Activated T-helper 17 cell treated with anti-CD3 and anti-CD28 coated beads, Interleukin-2, amount 50 U/mL, for 72 hours (primary cell): ENCODE measurements around the gene LIX1. TPM values are rescaled to one million over a fixed set of nuclear protein-coding genes. Genes with fewer than 3 reads are reported as not detected.
"Not testable (repeated sequence)": the region's sequence is repeated elsewhere in the genome, so short reads cannot be mapped to it uniquely, and the experiment has no call there.

Experiments
- ATAC-seq: fragments of 150-1000 bp; cut with Tn5 transposase; replicated peaks from 2 replicates; pipeline ENCODE4 v1.10.0; 2021; ENCODE audit warnings: mild to moderate bottlenecking, moderate library complexity
- H3K27ac Mint-ChIP-seq: one replicate; pipeline ENCODE4 v1.8.0; 2022; ENCODE audit warnings: mixed read lengths
- H3K27me3 Mint-ChIP-seq: one replicate; pipeline ENCODE4 v1.8.0; 2022; ENCODE audit warnings: mixed read lengths
- H3K36me3 Mint-ChIP-seq: one replicate; pipeline ENCODE4 v1.8.0; 2022; ENCODE audit warnings: low read depth, mild to moderate bottlenecking, mixed read lengths
- H3K4me1 Mint-ChIP-seq: one replicate; pipeline ENCODE4 v1.8.0; 2022; ENCODE audit warnings: mixed read lengths
- H3K4me3 Mint-ChIP-seq: one replicate; pipeline ENCODE4 v1.8.0; 2022; ENCODE audit warnings: mild to moderate bottlenecking, mixed read lengths
- H3K9me3 Mint-ChIP-seq: one replicate; pipeline ENCODE4 v1.8.0; 2022; ENCODE audit warnings: mixed read lengths
- total RNA-seq, 2 donors: library from RNA; stranded (reverse); gene quantifications; one replicate each; pipeline ENCODE4 v1.2.3, GENCODE V29; 2022

The LIX1 gene
- total RNA-seq, 2 donors from 2014 or later, result not detected

DNA sequence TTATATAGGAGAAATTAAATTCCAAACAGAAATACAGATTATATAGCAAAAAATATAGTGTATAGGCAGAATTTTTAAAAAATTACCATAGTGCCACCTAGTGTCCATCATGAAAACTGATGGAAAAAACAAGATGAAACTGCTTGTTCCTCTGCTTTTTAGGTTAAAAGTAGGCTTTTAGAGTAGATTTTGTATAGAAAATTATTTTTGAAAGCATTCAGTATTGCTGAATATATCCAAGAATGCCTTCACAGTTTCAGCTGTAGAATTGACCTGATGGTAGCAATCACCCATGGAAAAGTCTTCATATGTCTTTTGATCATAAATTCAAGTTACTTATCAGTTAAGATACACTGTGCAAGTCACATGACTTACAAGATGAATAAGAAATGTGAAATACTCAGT is 21.0 kb upstream of the LIX1 start:
- Mint-ChIP-seq H3K9me3 (peaks cover 3% of the 10 kb centered on the region), H3K4me3 (no peak overlapping the region), H3K27me3 (no peaks in the 10 kb centered on the region), H3K36me3 (peaks cover 83% of the 10 kb centered on the region), H3K4me1 (peaks cover 12% of the 10 kb centered on the region), H3K27ac (no peak overlapping the region)
- no peak for ATAC-seq

DNA sequence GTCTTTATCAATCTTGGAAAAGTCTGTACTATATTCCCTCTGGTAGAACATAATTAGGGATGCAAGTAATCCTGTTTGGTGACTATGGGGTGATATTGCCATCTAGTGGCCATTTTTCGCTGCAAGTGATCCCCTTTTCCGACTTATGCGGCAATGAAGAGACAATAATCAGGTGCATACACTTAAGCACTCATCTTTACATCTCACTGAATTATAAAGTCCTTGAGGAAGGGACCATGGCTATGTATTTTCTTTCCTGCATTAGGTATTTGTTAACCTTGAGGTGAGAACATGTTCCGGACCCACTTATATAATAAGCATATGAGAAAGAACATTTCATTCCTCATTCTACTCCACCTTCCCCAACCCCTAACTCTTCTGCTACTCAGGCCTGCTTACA is 19.6 kb upstream of the LIX1 start:
- Mint-ChIP-seq H3K27ac (no peak overlapping the region), H3K9me3 (peaks cover 11% of the 10 kb centered on the region), H3K36me3 (peaks cover 70% of the 10 kb centered on the region), H3K4me3 (no peak overlapping the region), H3K4me1 (peaks cover 5% of the 10 kb centered on the region), H3K27me3 (no peaks in the 10 kb centered on the region)
- ATAC-seq, result no peak

DNA sequence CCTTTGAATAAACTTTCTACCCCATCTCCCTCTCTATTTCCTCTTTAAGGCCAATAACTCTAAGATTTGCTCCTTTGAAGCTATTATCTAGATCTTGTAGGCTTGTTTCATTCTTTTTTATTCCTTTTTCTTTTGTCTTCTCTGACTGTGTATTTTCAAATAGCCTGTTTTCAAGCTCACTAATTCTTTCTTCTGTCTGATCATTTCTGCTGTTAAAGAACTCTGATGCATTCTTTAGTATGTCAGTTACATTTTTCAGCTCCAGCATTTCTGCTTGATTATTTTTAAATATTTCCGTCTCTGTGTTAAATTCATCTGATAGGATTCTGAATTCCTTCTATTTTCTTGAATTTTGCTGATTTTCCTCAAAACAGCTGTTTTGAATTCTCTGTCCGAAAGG is 15.3 kb upstream of the LIX1 start:
- ATAC-seq, result no peak
- no peaks in the 10 kb centered on the region for H3K27me3 Mint-ChIP-seq
- H3K4me3 Mint-ChIP-seq, result no peak overlapping the region
- peaks cover 11% of the 10 kb centered on the region for H3K9me3 Mint-ChIP-seq
- H3K4me1 Mint-ChIP-seq, result no peaks in the 10 kb centered on the region
- peaks cover 31% of the 10 kb centered on the region for H3K36me3 Mint-ChIP-seq
- H3K27ac Mint-ChIP-seq, result no peak overlapping the region

DNA sequence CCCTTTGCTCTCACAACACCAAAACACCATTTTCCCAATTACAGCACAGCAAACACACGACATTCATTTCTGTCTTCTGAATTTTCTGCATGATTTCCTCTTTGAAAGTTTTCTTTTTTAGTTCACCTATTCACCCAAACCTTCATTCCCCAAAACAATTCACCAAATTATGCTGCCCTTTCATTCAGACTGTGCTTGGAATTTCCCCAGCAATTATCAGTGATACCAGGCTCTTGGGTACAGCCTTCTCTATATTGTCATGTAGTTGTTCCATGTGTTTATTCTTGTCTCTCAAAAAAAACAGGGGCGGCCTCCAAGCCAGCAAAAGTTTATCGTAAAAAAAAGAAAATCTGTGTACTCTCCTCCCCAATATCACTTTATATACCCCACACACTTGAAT is 9.0 kb upstream of the LIX1 start:
- Mint-ChIP-seq H3K4me3 (no peak overlapping the region), H3K36me3 (no peaks in the 10 kb centered on the region), H3K4me1 (no peaks in the 10 kb centered on the region), H3K27ac (no peak overlapping the region), H3K9me3 (no peaks in the 10 kb centered on the region), H3K27me3 (no peaks in the 10 kb centered on the region)
- no peak for ATAC-seq

DNA sequence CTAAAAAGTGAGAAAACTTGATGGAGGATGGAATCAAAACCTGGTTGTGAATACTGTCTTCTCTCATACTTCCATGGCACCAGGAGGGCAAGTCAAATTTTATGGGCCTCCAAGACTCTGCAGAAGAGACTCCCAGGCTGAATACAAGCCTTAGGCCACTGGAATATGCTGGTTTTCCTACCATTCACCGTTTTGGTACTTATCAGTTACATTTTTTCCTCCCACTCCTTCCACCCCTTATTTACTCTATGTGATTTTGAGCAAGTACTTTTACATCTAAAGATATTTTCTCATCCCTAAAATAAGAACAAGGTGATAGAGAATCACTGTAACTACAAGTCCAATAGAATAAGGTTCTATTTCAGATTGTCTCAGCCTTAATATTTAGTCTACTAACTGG is 8.0 kb upstream of the LIX1 start:
- H3K4me1 Mint-ChIP-seq, result no peaks in the 10 kb centered on the region
- no peak for ATAC-seq
- no peaks in the 10 kb centered on the region for H3K27me3 Mint-ChIP-seq
- no peak overlapping the region for H3K4me3 Mint-ChIP-seq
- no peak overlapping the region for H3K27ac Mint-ChIP-seq
- H3K36me3 Mint-ChIP-seq, result no peaks in the 10 kb centered on the region
- no peaks in the 10 kb centered on the region for H3K9me3 Mint-ChIP-seq

DNA sequence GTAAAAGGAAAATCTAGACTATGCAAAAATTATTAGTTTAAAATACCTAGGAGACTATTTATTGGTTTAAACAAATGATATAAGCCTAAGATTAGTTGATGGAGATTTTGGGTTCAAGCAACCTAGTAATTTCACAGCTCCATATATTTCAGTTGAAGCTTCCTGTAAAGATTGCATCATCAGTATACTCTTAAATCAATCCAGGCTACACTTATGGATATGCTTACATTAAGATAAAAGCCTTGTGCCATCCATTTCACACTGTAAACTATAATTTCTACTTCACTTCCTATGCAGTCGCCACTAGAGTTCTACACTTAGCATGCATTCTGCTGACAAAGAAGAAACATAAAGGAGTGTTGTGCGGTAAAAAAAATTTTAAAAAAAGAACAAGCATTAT is 7.3 kb upstream of the LIX1 start:
- Mint-ChIP-seq H3K4me1 (no peaks in the 10 kb centered on the region), H3K27me3 (no peaks in the 10 kb centered on the region)

DNA sequence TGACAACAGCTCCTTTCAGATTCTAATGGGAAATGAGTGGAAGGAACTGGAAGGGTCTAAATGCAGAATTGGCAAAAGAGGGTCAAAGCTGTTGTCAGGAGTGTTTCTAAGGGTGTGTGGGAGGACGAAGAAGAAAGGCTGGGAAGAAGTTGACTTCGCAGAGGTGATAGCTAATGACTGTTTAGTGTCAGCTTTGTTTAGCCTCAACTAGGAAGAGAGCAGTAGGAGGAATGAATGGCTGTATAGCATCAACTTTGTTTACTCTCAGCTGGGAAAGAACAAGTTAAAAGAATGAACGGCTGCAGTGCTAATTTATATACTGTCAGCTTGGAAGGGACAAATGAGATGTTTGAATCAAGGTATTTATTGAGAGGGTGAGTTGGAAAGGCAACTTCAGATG is 5.9 kb upstream of the LIX1 start:
- no peaks in the 10 kb centered on the region for H3K9me3 Mint-ChIP-seq
- no peak overlapping the region for H3K27ac Mint-ChIP-seq
- H3K27me3 Mint-ChIP-seq, result no peaks in the 10 kb centered on the region
- no peak for ATAC-seq
- no peak overlapping the region for H3K4me3 Mint-ChIP-seq
- H3K36me3 Mint-ChIP-seq, result no peaks in the 10 kb centered on the region
- H3K4me1 Mint-ChIP-seq, result no peaks in the 10 kb centered on the region

More for the DNA sequence above, 7.3 kb upstream of the LIX1 start:
- ATAC-seq, result no peak
- no peak overlapping the region for H3K27ac Mint-ChIP-seq
- H3K4me3 Mint-ChIP-seq, result no peak overlapping the region
- H3K9me3 Mint-ChIP-seq, result no peaks in the 10 kb centered on the region
- no peaks in the 10 kb centered on the region for H3K36me3 Mint-ChIP-seq

DNA sequence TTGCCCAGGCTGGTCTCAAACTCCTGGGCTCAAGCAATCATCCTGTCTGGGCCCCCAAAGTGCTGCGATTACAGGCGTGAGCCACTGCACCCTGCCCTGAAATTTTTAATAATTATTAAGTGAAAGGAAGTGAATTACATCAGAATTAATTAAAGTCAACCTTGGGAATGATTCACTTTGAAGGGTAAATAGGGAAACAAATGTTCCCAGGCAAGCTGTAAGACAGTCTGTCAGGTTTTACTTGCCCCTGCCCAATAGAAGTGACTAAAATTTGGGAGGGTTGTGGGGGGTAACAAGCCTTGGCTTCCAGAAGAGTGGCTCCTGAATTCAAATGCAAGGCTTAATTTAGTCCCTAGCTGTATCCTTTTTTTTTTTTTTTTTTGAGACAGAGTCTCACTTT is 1.3 kb upstream of the LIX1 start:
- H3K27ac Mint-ChIP-seq, result no peak overlapping the region
- no peak overlapping the region for H3K4me3 Mint-ChIP-seq
- H3K9me3 Mint-ChIP-seq, result no peaks in the 10 kb centered on the region
- H3K36me3 Mint-ChIP-seq, result no peaks in the 10 kb centered on the region
- no peak for ATAC-seq
- peaks cover 22% of the 10 kb centered on the region for H3K27me3 Mint-ChIP-seq
- H3K4me1 Mint-ChIP-seq, result no peaks in the 10 kb centered on the region

DNA sequence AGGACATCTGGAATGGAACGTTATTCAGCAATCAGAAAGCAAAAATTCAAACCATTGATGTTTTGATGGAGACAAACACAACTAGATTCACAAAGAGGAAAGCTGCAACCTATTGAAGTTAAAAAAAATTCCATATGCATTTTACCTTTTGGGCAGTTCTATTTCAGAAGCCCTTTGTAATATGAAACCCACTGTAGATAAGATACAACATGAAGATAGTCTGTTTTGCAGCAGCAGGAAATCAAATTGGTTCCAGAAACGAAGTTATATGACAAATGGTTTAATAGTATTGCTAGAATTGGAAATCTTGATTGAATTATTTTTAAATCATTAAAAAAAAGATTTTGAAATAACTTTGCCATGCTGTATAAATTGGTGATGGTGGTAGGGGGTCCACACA is 872 bp downstream of the LIX1 start:
- Mint-ChIP-seq H3K4me1 (no peaks in the 10 kb centered on the region), H3K36me3 (no peaks in the 10 kb centered on the region), H3K27me3 (peaks cover 25% of the 10 kb centered on the region), H3K4me3 (no peak overlapping the region), H3K9me3 (no peaks in the 10 kb centered on the region), H3K27ac (no peak overlapping the region)
- no peak for ATAC-seq

DNA sequence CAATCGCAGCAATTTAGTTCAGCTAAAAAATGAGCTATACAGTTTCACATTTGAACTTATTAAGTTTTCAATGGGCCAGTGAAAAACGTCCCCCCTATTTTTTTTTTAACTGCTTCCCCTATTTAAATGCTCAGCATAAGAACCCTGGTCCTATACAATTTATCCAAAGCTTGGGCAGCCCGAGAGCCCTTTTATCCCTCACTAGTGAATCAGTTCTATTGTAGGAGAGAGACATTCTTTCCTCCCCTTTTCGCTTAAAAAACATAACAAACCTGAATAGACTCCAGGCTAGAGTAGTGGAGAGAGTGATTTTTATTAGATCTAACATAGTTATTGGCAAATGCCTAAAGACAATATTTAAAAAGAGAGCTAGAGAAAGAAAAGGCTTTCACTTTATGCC is 1.4 kb downstream of the LIX1 start:
- no peaks in the 10 kb centered on the region for H3K9me3 Mint-ChIP-seq
- H3K4me3 Mint-ChIP-seq, result no peak overlapping the region
- H3K27me3 Mint-ChIP-seq, result peaks cover 26% of the 10 kb centered on the region
- peaks cover 2% of the 10 kb centered on the region for H3K4me1 Mint-ChIP-seq
- no peak overlapping the region for H3K27ac Mint-ChIP-seq
- no peak for ATAC-seq
- H3K36me3 Mint-ChIP-seq, result no peaks in the 10 kb centered on the region

DNA sequence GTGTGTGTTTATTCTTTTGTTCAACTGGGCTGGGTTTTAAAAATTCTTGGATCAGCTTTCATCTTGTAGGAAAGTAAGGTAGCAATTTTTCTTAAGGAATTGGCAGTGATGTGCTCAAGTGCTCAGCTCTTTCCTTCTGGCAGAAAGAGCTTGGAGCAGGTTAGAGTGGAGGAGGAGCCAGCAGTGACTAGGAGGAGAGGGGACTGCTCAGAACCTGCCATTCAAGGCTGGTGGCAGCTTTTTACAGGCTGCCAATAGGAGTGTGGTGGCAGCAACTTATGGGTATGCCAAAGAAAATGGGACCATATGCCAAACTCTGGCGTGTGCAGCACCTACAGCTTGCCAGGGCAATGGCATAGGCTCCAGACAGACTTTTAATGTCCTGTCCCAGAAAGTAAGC is 2.2 kb downstream of the LIX1 start:
- peaks cover 29% of the 10 kb centered on the region for H3K27me3 Mint-ChIP-seq
- not testable (repeated sequence) for H3K4me1 Mint-ChIP-seq, H3K9me3 Mint-ChIP-seq, ATAC-seq, H3K27ac Mint-ChIP-seq, H3K4me3 Mint-ChIP-seq, H3K36me3 Mint-ChIP-seq

DNA sequence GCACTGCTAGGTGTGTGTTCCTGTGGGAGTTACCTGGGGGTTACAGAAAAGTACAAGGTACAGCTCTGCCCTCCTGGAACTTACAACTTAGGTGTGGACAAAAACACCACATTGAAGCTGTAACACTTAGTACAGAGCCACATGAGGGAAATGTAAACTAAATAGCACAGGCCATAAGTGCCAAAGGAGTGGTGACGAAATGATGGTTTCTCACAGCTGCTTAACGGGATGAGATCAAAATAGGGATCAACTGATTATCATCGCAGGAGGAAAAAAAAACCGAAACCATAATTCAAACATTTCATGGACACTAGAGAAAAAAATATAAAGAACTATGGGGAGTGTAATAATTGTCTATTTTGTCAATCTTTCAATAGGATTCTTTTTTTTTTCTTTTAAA is 5.9 kb downstream of the LIX1 start:
- Mint-ChIP-seq H3K9me3 (no peaks in the 10 kb centered on the region), H3K4me3 (no peak overlapping the region), H3K27me3 (peaks cover 28% of the 10 kb centered on the region), H3K36me3 (no peaks in the 10 kb centered on the region), H3K4me1 (peaks cover 6% of the 10 kb centered on the region), H3K27ac (no peak overlapping the region)
- no peak for ATAC-seq

DNA sequence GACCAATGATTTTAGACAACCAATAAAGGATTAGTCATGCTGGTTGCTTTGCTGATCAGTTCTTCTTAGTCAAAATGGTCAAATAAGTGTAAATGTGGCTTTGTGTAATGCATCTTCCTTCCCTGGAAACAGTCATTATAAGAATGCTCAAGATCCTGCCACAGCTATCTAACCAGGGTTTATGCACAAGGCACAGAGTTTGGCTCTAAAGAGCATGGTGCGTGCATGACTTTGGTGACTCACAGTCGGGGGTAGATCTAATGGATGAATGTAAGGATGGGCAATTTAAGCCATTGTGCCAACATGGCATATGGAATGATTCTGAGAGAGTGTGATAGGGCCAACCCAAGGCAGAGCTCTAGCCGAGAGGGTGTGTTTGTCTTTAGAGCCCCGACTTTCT is 6.5 kb downstream of the LIX1 start:
- Mint-ChIP-seq H3K4me3 (no peak overlapping the region), H3K4me1 (peaks cover 6% of the 10 kb centered on the region), H3K27ac (no peak overlapping the region), H3K36me3 (no peaks in the 10 kb centered on the region), H3K27me3 (peaks cover 26% of the 10 kb centered on the region), H3K9me3 (no peaks in the 10 kb centered on the region)
- peak; percentile 92 for ATAC-seq

DNA sequence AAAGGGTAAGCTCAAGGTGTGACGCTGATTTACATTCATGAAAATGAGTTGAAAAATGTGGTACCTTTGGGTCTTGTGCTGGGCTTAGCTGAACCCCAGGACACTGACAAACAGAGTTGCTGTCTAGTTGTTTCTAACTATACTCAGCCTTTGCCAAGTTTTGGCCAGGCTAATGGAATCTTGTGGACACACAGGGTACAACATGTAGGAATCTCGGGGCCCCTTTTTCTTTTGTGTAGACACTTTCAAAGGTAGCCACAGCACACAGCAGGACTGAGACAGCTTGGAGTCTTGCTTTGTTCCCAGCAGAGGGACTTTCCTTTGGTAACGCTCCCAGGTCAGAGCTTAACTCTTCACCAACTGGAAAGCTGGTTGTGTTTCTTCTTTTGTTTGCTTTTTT is 7.8 kb downstream of the LIX1 start:
- Mint-ChIP-seq H3K4me3 (no peak overlapping the region), H3K4me1 (peaks cover 6% of the 10 kb centered on the region), H3K27me3 (peaks cover 19% of the 10 kb centered on the region), H3K27ac (no peak overlapping the region), H3K9me3 (no peaks in the 10 kb centered on the region), H3K36me3 (no peaks in the 10 kb centered on the region)
- no peak for ATAC-seq

DNA sequence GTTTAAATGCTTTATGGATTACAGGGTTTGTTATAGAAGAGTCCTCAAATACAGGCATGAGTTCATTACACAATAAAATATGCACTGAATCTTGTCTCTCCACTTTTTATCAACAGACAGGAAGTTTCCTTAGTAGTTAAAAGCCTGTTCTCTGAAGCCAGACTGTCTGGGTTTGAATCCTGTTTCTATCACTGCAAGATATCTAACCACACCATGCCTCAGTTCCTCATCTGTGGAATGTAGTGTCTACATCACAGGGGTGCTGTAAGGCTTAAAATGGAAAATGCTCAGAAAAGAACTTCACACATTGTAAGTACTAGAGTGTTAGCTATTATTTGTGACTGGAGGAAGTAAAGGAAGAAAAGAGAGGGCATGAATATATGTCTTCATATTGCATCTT is 9.3 kb downstream of the LIX1 start:
- Mint-ChIP-seq H3K4me1 (peaks cover 6% of the 10 kb centered on the region), H3K27ac (no peak overlapping the region), H3K9me3 (no peaks in the 10 kb centered on the region), H3K4me3 (no peak overlapping the region), H3K27me3 (peaks cover 19% of the 10 kb centered on the region), H3K36me3 (no peaks in the 10 kb centered on the region)
- ATAC-seq, result no peak

DNA sequence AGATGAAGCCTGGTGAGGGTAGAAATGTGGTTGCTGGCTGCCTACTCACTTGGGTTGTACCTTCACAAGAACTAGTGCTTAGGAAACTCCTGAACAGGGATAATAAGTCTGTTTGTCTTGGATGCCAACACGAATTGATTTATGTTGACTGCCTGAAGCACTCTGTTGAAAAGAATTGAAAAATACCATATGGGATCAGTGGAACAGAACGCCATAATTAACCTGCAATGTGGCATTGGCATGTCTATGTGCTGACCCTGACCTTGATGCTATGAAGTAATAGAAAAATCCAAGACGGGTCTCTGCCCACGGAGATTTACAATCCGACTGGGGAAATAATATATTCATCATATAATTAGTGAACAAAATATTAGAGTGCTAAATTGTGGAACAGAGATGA is 10.5 kb downstream of the LIX1 start:
- H3K4me3 Mint-ChIP-seq, result no peak overlapping the region
- H3K9me3 Mint-ChIP-seq, result no peaks in the 10 kb centered on the region
- H3K27me3 Mint-ChIP-seq, result peaks cover 22% of the 10 kb centered on the region
- H3K27ac Mint-ChIP-seq, result no peak overlapping the region
- H3K4me1 Mint-ChIP-seq, result peaks cover 6% of the 10 kb centered on the region
- no peak for ATAC-seq
- H3K36me3 Mint-ChIP-seq, result no peaks in the 10 kb centered on the region
